Kidney (tissue), 14 donors: ENCODE data around the gene MYOT. TPM values are rescaled to one million over a fixed set of nuclear protein-coding genes. Genes with fewer than 3 reads are reported as not detected.
"Not testable (repeated sequence)": the region's sequence is repeated elsewhere in the genome, so short reads cannot be mapped to it uniquely, and the experiment has no call there.

Experiments
- DNase-seq, 5 donors: peaks; one replicate each; pipeline ENCODE4 v3.0.0-alpha.2; 2013 to 2020
- FAIRE-seq: peaks from 2 replicates; lab custom pipeline; 2012; peaks lifted over from hg19 to GRCh38; lab: Jason Lieb, UNC
- H3K27ac ChIP-seq, 2 donors: one replicate each; pipeline ENCODE4 v1.7.0; 2013; ENCODE audit warnings: low read depth in 2 of 2, low read length in 2 of 2, inconsistent platforms in 1 of 2
- H3K27me3 ChIP-seq: one replicate; pipeline ENCODE4 v1.7.1; 2013; ENCODE audit warnings: low read length, inconsistent platforms; ENCODE audit not compliant: control insufficient read depth, insufficient read depth
- H3K36me3 ChIP-seq, 3 donors: one replicate each; pipeline versions ENCODE4 v1.7.0 to v1.7.1; 2013; ENCODE audit warnings: low read length in 3 of 3, control low read depth in 1 of 3, inconsistent platforms in 1 of 3; ENCODE audit not compliant: insufficient read depth in 3 of 3, control insufficient read depth in 2 of 3
- H3K4me1 ChIP-seq, 3 donors: one replicate each; pipeline versions ENCODE4 v1.7.0 to v1.7.1; 2013; ENCODE audit warnings: low read length in 3 of 3, inconsistent platforms in 1 of 3, low read depth in 1 of 3; ENCODE audit not compliant: control insufficient read depth in 2 of 3, insufficient read depth in 2 of 3
- H3K4me3 ChIP-seq, 3 donors: one replicate each; pipeline versions ENCODE4 v1.7.0 to v1.8.1; 2013; ENCODE audit warnings: low read length in 3 of 3, control low read depth in 1 of 3, inconsistent platforms in 1 of 3
- H3K9ac ChIP-seq, 3 donors: one replicate each; pipeline versions ENCODE4 v1.7.0 to v1.7.1; 2013; ENCODE audit warnings: low read length in 3 of 3, control low read depth in 1 of 3, inconsistent platforms in 1 of 3
- H3K9me3 ChIP-seq, 3 donors: one replicate each; pipeline versions ENCODE4 v1.7.0 to v1.7.1; 2013; ENCODE audit warnings: low read length in 3 of 3, control low read depth in 1 of 3, inconsistent platforms in 1 of 3; ENCODE audit not compliant: control insufficient read depth in 2 of 3, insufficient read depth in 1 of 3
- intact Hi-C: fragments of 100-400 bp; cut with DNase I; formaldehyde crosslinking; loops from one replicate; pipeline ENCODE4 v1.11.1; 2022
- polyA plus RNA-seq: library from polyadenylated mRNA; stranded (reverse); fragments of 350-450 nt; fragmentation: Illumina TruSeq; extraction: RNeasy Lipid Tissue Mini Kit (QIAGEN cat#74804); gene quantifications from one replicate; pipeline ENCODE4 v1.2.3, GENCODE V29; 2014; ENCODE audit warnings: low read depth, low replicate concordance; ENCODE audit not compliant: insufficient read depth
- total RNA-seq: library from RNA; stranded (reverse); fragmentation: NEBNext Ultra II Directional; extraction: Animal tissue kit (Norgen Biotek cat#: 25700); gene quantifications from one replicate; pipeline ENCODE4 v1.2.1, GENCODE V29; 2021
- TF ChIP-seq, protein P1 (sequence below): IDR thresholded peaks from 3 replicates; pipeline ENCODE4 v1.5.1; 2012; ENCODE audit warnings: mild to moderate bottlenecking, moderate library complexity, borderline replicate concordance; ENCODE audit not compliant: insufficient read depth; ENCODE audit errors: extremely low read depth
- donor health status: control.
- donor health status: control.
- donor health status: control.
- donor health status: control.
- donor health status: control.
- donor health status: DM: yes; HTN: yes; CAD: no.
- donor health status: Normal renal cell carcinoma (clear cell type).

The MYOT gene
- total and polyA plus RNA-seq, 2 donors from 2014 or later, result 0.94 to 2.3 TPM

GRCh38 chr5:137843676-137844299 is 23.9 kb upstream of the MYOT start:
- no peaks in the 10 kb centered on the region for H3K27me3 ChIP-seq
- FAIRE-seq (no peak), DNase-seq (no peak)
- H3K4me3 ChIP-seq, result no peak overlapping the region
- no peak overlapping the region for H3K9ac ChIP-seq
- TF ChIP-seq, protein P1, sequence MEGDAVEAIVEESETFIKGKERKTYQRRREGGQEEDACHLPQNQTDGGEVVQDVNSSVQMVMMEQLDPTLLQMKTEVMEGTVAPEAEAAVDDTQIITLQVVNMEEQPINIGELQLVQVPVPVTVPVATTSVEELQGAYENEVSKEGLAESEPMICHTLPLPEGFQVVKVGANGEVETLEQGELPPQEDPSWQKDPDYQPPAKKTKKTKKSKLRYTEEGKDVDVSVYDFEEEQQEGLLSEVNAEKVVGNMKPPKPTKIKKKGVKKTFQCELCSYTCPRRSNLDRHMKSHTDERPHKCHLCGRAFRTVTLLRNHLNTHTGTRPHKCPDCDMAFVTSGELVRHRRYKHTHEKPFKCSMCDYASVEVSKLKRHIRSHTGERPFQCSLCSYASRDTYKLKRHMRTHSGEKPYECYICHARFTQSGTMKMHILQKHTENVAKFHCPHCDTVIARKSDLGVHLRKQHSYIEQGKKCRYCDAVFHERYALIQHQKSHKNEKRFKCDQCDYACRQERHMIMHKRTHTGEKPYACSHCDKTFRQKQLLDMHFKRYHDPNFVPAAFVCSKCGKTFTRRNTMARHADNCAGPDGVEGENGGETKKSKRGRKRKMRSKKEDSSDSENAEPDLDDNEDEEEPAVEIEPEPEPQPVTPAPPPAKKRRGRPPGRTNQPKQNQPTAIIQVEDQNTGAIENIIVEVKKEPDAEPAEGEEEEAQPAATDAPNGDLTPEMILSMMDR, result no peak
- H3K36me3 ChIP-seq, result no peaks in the 10 kb centered on the region
- intact Hi-C loops, result no loop called here
- H3K4me1 ChIP-seq, result no peaks in the 10 kb centered on the region
- H3K27ac ChIP-seq, result no peak overlapping the region
- no peaks in the 10 kb centered on the region for H3K9me3 ChIP-seq

DNA sequence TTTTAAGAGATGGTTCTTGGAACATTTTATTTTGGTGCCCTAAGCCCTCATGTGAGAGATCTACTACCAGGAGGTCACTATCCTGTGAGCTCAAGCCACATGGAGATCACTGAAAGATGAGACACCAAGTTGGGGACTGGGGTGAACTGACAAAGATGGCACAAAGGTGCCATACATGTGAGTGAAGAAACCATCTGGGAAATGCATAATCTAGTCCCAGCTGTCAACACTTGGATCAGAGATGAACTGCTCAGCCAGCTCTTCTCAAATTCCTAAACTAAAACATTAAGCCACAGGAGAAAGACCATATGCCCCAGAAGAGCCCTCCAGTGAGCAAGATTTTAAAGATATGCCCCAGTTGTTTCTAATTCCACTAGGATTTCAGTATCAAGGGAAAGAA is 22.2 kb upstream of the MYOT start:
- no peak for FAIRE-seq
- H3K9ac ChIP-seq, result no peak overlapping the region
- intact Hi-C loops, result no loop called here
- DNase-seq, result no peak
- H3K4me1 ChIP-seq, result no peaks in the 10 kb centered on the region
- no peaks in the 10 kb centered on the region for H3K27me3 ChIP-seq
- no peaks in the 10 kb centered on the region for H3K9me3 ChIP-seq
- TF ChIP-seq, protein P1, result no peak
- no peaks in the 10 kb centered on the region for H3K36me3 ChIP-seq
- H3K27ac ChIP-seq, result no peak overlapping the region
- no peak overlapping the region for H3K4me3 ChIP-seq

DNA sequence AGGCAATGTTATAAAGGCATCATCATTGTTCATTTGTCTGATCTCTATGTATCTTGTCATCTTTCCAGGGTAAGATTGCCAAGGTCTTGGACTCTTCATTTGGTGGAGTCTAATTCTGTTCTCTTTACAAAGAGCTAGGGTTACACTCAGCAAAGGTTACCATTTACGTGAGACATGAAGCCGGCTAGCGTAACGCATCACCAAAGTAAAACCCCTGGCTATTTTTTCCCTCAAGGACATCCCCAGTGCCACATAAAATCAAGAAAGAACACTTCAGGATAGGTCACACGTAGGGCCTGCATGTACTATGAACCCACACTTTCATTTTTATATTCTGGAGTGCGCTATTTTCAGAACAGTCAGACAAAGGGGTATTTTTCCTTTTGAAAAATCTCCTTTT is 20.0 kb upstream of the MYOT start:
- Histone ChIP-seq H3K36me3 (no peaks in the 10 kb centered on the region), H3K9ac (no peak overlapping the region), H3K27ac (no peak overlapping the region), H3K4me1 (no peaks in the 10 kb centered on the region), H3K27me3 (no peaks in the 10 kb centered on the region), H3K4me3 (no peak overlapping the region), H3K9me3 (no peaks in the 10 kb centered on the region)
- TF ChIP-seq, protein P1, result no peak
- FAIRE-seq, result no peak
- intact Hi-C loops, result no loop called here
- no peak for DNase-seq

- H3K9ac ChIP-seq, DNase-seq, intact Hi-C loops, FAIRE-seq, H3K4me3 ChIP-seq, H3K27me3 ChIP-seq, H3K4me1 ChIP-seq, H3K27ac ChIP-seq, H3K9me3 ChIP-seq, H3K36me3 ChIP-seq: not testable (repeated sequence)
Observed at GRCh38 chr5:137853165-137853564, 14.5 kb upstream of the MYOT start.
